NCI-H774 (cell line): Measurements from ENCODE around the gene EDN2.

Experiments used
- DNase-seq: peaks from one replicate; lab custom pipeline; 2025; lab: John Stamatoyannopoulos, UW

EDN2 gene

DNA sequence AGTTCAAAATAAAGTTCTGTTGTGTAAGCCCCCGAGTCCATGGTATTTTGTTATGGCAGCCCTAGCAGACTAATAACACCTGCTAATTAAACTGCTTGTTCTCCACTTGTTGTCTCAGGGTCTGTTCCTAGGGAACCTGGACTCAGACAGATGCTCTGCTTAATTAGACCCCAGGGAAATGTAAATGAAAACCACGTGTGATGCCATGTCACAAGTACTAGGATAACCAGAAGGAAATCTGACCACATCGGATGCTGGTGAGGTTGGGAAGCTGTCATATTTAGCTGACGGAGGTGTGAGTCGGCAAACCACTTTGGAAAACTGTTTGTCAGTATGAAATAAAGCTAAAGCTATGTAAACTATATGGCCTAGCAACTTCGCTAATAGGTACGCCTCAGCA is 19.6 kb downstream of the EDN2 start:
- peak; percentile 26 for DNase-seq

DNA sequence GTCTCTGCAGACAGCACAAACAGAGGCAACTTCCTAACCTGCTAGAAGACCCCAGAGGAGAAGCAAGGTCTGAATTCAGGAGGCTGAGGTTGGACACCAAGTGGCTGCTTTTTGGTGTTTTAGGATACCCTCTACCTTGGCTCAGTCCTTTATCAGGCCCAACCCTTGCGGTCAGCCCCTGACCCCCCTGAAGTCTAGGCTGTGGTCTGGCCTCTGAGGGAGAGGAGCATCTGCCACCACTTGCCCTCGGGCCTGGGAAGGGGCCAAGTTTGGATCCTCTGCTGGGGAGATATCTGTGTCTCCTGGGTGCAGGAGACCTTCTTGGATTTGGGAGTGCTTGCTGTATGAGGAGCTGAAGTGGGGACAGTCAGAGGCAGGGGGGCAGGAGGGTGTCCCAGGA is 21.0 kb downstream of the EDN2 start:
- DNase-seq = no peak

DNA sequence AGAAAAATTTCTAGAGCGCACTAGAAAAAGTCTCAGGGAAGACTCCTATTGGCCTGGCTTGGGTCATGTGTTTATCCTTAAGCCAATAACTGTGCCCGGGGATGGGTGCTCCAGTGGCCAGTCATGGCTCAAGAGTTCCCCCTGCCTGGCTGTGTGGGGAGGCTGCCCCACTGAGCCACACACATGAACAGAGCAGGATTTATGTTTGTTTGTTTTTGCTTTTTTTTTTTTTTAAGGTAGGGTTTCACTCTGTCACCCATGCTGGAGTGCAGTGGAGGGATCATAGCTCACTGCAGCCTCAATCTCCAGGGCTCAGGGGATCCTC is 21.8 kb downstream of the EDN2 start:
- no peak for DNase-seq

DNA sequence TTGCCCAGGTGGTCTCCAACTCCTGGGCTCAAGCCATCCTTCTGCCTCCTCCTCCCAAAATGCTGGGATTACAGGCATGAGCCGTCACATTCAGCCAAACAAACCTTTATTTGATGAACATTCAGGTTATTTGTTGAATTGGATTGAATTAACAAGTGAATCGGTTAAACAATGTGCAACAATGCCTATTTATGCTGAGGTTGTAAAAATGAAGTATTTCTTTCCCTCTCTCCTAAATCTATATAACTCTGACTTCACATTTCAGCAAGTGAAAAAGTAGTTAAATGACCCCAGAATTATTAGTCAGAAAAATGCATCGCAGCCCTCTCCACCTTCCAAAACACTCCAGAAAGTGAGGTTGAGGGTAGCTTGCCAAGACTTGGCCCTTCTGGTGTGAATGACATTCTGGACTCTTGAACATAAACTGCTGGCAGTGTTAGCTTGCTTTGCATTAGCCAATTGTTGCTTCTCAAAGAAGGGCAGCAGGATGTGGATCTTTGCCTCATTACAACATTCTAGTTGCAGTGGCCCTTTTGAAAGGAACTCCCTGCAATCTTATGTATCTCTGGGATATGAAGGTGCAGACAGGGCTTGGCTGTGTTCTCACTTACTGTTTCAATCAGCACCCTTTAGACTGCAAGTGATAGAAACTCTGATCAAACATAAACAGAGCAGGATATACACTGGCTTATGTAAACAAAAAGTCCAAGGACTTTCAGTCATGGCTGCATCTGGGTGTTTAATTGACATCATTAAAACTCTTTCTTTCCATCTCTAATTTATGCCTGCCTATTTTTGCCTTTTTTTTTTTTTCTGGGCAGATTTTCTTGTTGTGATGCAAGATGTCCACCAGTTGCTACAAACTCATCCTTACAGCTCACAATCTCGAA is 22.4 kb downstream of the EDN2 start:
- DNase-seq = peak; percentile 44

DNA sequence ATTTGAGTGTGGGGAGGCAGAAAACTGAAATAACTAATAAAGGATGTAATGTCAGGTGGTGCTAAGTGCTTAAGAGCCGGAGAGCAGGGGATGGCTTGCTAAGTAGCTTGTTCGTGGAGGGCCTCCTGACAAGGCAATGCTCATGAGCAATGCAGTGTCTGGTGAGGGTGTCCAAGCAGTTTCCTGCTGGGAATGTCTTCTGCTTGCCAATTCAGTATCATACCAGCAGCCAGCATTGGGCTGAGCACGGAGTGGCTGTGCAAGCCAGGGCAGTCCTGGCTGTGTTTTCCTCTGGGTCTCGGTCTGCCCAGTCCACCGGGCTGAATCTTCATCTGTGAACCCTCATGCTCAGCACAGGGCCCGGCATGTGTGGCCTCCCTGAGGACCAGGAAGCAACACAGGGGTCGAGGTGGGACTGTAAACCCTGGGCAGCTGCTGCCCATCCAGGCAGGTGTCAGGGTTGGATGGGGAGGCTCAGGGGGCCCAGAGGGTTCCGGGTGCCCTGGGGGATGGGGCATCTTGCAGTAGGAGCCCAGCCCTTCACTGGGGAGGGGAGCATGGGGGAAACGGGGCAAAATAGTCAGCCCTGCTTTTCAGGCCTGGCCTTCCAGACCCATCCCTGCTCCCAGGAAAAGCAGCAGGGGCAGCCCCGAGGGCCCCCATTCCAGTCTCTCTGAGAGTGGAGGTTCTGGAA is 27.5 kb downstream of the EDN2 start:
- DNase-seq = no peak

DNA sequence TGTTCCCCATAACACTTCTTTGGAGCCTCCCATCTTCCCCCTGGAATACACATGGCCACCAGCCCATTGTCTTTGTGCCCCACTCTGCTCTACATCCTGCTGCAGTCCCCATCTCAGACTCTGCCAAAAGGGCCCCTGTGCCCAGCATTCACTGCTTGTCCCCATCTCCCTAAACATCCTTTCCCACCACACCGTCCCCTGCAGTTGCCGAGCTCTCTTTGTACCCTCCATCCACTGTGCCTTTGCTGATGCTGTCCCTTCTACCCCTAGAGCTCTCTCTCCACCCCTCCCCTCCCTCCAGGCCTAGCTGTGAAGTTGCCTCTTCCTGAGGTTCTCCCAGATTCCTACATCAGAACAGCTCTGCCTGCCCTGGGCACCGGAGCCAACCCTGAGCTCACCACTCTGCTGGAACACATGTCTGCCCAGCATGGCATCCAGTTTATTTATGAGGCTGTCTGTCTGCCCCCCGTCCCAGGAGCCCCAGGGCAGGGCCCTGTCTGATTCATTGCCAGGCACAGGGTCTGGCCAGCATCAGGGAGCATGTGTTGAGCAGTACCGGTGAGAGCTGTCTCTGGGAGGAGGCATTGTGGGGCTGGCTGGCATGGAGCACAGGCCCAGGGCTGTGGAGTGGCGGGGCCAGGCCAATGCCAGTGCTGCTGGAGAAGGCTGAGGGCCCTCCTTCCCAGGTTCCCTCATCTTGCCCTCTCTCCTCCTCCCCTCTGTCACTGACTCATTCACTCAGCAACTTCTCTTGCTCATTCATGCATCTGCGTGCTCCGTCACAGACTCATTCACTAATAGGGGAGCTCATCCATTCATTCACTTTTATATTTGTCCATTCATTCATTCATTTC is 28.8 kb downstream of the EDN2 start:
- no peak for DNase-seq

DNA sequence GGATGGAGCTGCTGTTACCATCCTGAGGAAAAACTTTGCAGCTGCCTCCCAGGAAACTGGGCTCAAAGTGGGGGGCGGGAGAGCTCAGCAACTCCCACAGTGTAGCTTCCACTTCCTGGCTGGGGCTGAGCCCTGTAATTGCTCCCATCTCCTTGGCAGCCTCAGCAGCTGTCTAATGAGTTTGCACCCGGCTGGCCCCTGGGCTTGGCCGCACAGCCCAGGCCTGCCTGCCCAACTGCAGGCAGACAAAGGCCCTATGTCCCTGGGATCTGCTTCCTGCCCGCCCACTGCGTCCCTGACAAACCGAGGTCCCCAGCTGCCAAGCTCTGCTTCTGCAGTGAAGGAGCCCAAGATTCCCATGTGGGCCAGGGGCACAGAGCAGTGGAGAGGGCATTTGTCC is 30.1 kb downstream of the EDN2 start:
- DNase-seq = peak; percentile 22

DNA sequence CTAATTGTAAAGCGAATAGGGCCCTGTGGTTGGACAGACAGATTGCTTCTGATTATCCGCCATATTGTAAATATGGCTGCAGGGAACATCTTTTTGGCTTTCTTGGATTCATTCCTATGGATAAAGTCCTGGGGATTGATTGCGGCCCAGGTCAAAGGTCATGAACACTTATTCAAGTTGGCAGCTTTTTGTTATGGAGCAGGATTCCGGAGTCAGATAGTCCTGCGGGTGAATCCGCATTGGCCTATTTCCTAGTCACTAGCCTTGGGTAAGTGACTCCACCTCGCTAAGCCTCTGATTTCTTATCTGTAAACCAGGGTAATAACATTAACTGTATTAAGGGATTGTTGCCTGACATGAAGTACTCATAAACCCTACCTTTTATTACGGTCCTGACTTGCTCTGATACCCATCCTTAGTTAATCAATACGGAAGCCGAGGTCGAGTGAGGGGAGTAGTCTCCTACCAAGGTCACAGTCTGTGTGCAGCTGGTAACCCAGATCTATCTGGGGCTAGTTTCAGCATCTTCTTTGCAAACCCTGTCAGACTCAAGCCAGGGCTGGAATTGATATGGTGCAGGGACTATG is 31.7 kb downstream of the EDN2 start:
- DNase-seq = no peak

DNA sequence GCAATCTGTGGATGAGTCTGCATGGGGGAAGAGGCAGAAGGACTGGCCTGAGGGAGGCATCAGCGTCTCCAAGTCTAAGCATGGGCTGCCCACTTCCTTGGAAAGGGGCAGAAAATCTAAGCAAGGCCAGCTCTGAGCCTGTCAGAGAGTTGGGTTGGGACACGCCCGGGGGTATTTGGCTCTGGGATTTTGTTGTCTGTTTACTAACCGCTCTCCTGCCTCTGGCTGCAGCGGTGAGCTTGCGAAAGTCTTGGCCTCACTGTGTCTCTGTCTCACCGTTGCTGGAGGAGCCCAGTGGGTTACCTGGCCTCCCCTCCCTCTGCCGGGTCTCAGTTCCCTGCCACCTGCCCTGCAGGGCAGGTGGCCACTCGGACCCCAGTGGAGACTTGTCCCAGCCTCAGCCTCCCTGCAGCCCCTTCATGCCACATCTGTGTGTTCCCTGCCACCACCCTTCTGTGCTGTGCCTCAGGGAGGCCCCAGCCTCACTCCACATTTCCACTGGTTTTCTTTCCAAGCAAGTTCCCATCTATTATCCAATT is 33.7 kb downstream of the EDN2 start:
- no peak for DNase-seq

DNA sequence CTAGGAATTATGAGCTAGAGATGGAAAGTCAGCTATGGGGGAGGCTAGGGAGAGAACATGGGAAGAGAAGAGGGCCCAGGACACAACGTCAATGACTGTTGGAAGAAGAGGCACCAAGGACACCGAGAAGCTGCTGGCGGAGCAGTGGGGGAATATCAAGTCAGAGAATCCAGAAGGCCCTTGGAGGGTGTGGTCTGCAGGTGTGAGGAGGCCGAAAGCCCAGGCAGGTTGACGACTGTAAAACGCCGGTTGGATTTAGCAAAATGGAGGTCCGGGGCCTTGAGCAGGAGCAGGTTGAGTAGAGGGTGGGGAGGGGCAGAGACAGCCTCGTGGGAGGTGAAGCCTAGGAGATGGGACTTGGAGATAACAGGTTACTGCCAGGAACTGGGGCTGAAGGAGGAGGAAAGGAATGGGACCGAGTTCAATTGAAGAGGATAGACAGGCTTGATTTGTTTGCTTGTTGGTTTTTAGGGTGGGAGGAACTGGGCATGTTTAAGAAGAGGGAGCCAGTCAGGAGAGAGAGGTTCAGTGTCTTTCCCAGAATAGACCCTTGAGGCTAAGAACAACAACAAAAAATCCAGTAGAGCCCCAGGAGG is 35.1 kb downstream of the EDN2 start:
- DNase-seq = no peak

DNA sequence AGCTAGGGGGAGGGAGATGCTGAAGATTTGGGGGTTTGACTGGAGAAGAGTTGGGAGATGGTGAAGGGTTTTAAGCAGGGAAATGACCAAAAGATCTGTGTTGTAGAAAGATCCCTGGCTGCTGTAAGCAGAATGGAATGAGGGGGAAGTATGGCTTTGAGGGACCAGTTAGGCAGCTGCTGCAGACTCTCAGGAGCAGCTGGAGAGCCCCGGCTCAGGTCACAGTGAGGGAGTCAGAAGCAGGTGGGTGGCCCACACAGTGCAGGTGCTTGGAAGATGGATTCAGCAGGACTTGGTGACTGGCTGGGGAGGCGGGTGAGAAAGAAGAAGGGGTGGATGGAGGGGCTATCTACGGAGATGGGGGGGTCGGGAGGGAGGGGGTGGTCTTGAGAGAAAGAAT is 35.7 kb downstream of the EDN2 start:
- peak; percentile 15 for DNase-seq

DNA sequence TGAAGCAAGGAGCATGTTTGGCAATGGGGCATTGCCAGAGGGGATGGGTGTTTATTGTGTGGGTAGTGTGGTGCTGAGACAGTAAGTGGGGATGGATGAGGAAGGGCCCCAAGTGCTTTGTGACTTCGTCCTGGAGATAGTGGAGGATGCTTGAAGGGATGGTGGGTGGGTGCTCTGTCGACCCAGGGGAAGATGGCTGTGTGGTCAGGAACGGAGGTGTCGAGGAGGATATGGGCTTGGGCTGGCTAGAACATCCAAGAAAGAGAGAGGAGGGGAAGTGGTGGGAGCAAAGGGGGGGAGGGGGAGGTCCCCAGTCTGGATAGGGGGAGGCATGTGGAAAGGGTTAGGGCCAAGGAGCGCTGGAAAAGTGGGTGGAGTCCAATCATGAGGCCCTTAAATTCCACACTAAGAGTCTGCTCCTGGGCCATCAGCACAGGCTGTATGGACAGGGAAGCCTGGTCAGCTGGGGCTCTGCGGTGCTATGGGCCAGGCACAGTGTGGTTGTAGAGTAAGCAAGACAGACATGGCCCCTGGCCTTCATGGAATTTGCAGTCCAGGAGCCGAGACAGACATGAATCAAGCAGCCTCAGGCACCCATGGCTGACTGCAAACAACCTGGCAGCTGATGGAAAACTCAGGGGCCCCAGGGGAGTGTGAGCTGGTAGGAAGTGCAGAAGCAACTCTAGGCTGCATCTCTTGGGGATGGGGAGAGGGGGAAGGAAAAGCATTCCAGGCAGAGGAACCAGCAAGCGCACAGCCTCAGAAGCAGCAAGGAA is 36.3 kb downstream of the EDN2 start:
- DNase-seq = no peak

DNA sequence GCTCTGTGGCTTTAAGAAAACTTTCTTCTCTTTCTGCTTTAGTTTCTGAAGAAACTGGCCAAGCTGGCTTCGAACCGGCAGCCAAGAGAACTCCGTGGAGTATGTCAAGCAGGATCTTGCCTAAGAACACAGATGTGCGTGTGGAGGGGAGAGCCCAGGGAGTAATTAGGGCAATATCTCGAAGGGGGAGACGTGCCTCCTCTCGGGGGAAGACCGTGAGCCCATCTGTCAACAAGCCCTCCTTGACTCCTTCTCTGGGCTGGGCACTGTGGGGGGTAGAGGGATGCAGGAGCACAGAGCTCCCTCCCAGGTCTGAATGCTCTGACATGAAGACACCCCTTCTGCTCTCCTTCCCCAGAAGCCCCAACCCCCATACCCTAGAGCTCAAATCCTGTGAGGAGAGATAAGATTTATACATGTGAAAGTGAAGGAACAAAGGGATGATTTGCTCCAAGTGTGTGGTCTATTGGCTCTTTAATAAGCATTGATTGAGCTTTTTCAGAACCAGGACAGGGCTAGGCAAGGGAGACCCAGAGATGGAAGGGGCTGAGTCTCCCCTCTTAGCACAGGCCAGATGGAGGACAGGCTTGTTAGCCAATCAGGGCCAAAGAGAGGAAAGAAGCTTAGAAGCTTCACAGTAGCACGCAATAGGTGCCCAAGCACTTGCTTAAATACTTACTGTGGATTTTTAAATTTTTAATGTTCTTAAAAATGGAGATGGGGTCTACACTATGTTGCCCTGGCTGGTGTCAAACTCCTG is 37.5 kb downstream of the EDN2 start:
- DNase-seq = no peak

DNA sequence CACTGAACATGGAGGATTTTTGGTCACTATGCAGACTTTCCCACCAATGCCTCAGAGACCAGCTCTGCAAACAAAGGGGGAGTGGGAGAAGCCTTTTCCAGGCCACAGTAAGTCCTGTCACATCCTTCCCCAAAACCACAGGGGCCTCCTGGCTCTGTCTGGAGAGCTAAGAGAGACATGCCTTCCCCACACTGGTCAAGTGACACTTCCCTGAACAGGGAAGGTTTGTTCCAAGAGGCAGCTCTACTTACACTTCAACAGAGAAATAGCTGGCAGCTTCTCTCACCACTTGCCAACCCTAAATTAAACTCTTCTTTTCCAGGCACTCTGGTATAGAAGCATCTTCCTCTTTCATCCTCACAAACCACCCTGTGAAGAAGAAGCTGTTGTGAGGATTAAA is 39.7 kb downstream of the EDN2 start:
- no peak for DNase-seq

DNA sequence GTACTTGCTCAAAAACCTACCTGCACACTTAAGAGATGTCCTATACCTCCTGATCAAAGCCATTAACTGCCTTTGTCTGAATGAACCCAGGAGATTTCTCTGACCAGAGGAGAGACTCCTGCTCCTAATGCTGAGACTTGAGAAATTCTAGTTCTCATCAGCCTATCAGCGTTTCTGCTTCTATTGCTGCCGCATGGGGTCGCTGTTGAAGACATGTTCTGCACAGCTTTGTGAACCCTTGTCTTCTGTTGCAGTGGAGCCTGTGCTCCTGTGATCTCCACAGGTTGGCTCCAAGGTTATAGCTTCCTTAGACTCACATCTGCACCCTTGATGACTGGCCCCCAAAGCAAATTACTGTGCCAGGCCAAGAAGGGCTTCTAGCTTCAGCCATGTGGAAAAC is 40.2 kb downstream of the EDN2 start:
- DNase-seq = no peak

DNA sequence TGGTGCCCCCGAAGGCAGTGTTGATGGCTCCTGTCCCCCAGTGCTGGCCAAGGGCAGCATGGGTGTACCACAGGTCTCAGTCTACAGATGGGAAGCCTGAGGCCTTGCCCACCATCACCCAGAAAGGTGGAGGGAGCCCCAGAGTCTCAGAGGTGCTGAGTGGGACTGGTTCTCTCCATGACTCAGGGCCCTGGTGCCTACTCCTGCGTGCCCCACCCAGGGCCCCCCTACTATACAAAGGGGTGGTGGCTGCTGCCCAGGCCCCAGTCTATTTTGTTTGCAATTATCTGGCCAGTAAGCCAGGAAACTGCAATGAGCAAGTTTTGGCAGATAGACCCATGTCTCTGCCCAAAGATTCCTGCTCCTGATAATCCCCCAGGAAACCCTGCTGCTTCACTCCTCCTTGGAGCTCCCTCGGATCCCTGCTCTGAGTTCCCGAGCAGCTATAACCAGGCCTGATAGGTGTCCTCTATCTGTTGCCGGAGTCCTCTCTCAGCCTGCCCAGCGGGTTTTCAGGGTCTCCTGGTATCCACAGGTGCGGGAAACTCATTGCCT is 41.7 kb downstream of the EDN2 start:
- DNase-seq = no peak

DNA sequence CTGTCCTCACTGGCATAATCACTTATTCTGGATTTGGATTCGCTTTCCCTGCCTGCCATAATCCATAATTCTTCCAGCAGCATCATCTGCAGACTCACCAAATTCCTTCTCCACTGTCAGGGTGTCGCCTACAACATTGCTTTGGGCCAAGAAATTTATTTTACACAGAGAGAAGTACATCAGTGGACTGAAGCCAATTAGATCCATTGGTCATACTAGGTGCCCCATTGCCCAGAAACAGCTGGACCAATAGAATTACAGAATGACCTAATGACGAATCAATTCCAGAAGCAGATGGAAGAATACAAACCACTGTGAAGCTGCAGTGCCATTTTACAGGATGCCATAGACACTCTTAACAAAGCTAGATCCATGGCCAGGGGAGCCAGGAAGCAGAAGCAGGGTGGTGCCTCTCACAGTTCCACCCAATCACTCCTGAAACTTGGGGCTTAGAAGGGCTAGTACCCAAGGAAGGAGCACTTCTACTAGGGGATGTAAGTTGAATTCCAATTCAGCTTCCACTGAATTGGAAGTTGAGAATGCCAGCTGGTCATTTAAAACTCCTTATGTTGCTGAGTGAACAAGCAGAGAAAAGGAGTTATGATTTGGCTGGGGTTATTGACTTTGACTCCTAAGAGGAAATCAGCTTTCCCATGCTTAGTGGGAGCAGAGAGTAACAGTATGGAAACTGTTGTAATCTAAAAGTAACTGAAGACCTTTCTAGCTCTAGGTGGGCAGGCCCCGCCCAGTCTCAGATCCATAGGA is 44.0 kb downstream of the EDN2 start:
- no peak for DNase-seq

DNA sequence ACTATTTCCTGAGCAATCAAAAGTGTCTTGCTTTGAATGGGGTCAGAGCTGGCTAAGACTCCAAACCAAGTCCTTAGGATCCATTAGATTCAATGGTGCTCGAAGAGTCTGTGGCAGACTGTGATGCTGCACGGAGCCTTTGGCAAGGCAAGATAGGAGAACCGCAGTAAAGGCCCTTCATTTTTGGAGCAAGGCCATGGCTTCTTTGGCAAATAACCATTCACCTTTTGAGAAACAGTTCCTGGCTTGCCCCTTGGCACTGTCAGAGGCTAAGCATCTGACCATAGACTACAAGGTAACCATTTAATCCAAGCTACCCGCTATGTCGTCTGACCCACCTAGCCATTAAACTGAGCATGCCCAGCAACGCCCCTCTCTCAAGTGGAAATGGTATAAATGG is 45.2 kb downstream of the EDN2 start:
- no peak for DNase-seq

DNA sequence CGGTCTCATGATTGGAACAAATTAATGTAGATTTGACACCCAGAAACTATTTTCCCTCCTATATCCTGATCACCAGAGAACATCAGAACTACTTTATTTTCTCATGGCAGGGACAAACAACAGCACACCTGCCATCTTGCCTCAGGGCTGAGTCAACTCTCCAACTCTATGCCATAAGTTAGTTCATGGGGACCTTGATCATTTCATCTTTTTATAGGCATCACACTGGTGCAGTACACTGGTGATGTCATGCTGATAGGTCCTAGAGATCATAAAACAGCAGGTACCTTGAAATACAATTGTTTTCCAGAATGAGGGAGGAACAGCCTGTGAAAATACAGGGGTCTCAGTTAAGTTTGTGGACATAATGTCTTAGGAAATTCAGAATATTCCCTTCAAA is 45.8 kb downstream of the EDN2 start:
- DNase-seq = no peak
